HG02870 (cell line): ENCODE data around the gene FAT3.

Experiments used
- ATAC-seq: cut with Tn5 transposase; IDR thresholded peaks from one replicate; pipeline ENCODE4 v1.9.1; 2021; ENCODE audit warnings: mild to moderate bottlenecking, moderate library complexity; ENCODE audit not compliant: unreplicated experiment

The FAT3 gene

DNA sequence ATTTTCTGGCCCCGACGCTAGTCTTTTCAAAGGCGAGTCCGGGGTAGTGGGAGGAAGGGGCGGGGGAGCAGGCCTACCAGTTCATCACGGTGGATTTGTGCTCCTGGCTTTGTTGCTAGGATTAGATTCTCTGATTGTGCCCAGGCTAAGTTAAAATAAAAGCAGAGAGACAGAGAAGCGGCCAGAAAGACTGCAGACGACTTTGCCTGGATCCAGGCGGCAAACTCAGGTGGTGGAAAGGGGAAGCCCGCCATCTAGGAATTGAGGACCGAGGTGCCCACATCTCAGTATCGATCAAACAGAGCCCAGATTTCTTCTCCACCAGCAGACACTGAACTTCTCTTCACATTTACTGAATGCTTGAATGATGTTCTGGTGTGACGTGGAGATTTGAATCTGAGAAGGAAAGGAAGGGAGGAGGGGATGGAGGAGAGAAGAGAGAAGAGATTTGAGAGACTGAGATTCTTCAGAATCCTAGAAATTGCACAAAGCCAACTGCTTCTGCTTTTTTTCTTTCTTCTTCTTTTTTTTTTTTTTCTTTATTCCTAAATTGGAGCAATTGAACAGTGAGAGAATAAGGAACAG lies 2.7 kb downstream of the FAT3 start:
- no peak for ATAC-seq

DNA sequence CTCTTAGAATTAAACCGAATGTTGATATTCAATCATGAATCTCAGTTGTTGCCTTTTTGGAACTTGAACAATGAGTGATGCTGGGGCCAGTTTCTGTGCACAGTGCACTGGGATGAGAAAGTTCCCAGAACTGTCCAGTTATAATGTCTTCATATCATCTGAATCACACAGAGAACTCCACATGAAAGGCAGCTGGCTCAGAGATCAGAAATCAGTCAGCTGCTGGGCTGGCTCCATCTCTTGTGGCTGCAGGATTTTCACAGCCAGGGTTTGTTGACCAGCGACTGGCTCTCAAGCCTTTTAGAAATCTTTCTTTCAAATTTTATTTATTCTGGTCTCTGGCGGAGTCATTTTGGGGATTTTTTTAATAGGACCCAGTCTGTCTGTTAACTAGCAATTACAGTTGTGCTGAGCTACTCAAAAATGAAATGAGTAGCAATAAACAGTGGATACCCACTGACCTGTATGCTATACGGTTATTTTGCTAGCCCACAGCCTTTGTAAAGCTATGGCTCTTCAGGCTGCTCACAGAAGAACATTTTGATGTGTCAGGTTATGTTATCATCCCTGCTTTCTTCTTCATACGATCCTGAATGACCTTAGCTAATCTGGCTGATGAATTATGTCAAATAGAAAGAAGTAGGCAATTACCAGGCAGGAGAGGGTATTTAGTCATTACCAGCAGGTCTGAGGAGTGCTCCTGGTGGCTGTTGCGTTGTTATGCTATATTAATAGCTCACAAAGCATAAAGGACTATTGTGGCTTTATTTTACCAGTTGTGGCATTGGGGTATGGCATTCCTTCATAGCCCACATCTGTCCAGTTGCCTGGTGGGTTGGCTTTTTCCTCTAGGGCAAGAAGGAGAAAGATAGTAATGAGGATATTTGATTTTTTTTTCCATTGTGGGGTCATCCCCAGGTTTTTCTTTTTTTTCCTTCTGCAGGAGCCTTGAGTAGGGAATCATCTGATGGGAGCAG lies 3.6 kb downstream of the FAT3 start:
- ATAC-seq, result no peak

DNA sequence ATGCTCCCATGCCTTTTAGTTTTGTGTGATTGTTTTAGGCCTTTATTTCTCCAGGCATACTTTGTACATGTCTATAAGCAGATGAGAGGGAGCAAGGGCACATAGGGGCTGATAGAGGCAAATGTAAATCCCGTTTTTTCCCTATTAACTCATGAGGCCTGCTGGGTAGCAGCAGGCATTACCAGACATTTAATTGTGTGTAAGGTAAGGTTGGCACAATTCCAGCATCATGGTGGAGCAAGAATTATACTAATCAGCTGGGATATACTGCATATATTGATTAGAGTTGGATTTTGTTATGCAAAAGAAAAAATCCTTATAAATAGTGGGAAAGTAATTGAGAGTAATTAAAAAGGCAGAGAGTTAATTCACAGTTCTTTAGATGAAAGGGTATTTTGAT lies 12.2 kb downstream of the FAT3 start:
- no peak for ATAC-seq

DNA sequence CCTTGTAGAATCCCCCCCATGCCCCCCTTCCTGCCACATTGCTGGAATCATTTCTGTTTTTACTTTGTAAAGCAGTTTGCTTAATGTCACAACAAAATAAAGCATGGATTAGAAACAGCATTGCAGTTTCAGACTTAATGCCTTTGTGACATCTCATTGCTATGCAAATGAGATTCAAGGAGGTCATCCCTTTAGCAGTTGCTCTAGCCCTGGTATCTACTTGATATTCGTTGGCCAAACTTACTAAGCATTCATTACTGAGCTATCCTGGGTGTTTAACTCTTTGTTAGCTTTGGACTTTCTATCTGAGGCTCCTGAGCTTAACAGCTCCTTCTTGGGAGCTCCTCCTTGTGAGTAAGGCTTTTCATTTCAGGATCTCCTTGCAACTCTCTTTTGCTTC lies 16.3 kb downstream of the FAT3 start:
- ATAC-seq, result no peak

DNA sequence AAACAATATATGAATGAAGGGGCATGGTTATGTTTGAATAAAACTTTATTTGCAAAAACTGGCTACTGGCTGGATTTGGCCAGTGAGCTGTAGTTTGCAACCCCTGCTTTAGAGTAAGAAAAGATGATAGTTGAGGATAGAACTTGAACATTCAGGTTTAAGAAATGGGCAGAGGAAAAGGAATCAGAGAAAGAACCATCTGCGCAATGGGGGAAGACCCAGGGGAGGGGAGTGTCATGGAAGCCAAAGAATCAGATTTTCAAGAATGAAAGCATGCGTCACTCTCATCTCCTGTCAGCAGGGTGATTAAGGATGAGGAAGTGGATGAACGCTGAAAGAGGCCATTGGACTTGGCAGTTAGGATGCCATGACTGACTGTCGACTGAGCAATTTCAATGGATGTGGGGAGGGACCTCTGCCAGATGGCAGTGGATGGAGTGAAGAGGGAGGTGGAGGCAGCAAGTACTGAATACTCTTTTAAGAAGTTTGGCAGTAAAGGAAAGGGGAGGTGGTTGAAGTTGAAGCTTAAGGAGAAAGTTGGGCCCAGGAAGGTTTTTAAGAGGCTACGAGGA lies 21.2 kb downstream of the FAT3 start:
- no peak for ATAC-seq

DNA sequence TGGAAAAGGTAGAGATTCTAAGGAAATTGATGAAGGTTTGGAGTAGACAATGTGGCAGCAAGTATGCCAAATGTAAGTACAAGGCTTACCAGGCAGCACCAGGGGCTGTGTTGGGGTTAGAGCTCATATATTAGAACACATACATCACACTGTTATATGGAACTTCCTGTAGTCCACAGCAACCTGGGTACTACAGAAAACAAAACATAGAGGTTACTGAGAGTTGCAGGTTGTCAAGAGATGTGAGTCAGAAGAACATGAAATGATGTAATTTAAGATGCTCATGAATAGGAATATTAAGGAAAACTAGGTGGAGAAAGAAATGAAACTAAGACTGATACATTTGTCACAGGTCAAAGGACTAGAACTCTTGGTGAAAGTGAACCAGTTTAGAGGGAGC lies 22.0 kb downstream of the FAT3 start:
- ATAC-seq, result no peak

DNA sequence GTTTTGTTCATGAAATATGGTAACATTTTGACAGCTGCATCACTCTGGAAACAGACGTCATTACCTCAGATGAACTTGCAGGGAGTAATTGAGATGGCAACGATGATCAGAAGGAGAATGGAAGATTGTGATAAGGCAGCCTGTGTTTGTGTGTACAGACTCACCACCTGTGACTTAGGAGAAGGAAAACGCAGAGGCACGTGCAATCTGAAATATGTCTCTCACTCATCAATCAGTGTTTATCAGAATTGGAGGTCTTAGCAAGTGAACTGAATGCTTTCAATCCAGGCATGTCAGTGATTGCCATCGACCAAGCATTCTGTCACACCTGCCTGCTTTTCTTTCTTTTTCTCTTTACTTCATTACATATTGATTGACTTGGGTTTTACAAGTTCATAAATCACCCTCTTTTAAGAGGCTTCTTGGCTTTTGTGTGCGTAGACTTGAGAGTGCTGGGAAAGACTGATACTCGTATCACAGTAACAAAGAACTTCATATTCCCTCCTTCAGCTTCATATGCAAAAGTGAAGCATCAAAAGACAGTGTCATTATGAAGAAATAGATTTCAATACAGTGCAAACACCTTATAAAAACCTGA lies 24.6 kb downstream of the FAT3 start:
- no peak for ATAC-seq

DNA sequence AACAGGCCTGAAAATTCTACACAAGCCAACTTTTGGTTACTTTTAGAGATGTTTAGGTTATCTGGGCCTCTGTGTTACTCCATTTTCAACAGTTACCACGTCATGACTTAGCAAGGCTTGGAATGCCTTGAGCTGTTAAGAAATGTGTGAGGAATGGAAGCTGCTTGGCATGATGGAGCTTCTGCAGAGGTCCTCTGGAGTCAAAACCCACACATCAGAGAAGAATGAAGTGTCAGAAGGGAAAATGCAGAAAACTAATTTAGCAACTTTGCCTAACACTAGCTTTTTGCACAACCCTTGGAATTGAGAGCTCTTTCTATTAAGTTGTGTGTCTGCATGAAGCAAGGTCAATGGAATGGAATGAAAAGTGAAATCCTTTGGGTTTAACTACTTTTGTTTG lies 27.4 kb downstream of the FAT3 start:
- ATAC-seq, result no peak

DNA sequence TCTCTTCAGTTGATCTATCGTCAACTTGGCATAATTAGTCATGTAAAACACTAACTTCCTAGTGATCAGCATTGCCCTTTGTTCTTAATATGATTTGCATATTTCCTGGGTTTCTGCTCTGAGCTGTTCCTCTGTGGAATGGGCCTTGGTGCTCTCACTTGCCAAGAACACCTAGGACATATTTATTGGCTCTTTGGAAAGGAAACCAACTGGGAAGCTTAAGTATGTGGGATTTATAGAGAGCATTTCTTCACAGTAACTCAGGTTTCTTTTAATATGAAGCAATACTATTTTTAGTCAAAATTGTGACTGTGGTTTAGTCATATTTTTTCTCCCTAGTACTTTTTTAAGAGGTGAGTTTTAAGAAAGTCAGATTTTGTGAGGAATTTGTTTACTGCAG lies 28.8 kb downstream of the FAT3 start:
- no peak for ATAC-seq

DNA sequence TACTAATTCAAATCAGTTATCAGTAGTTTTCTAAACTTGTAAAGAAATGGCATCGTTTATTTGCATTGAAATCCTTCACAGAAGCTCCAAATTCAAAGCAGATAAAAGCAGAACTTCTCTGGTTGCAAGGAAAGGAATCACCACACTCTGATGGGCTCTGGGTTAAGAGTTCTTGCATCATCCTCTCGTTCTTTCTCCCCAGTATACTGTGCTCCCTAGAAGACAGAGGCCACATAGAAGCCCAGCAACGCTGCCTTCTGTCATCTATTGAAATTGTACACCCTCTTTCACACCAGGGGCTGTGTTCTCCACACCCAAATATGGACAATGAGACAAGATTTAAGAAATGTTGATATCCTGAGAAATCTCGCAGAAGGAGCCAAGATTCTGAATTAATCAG lies 29.3 kb downstream of the FAT3 start:
- ATAC-seq, result no peak

DNA sequence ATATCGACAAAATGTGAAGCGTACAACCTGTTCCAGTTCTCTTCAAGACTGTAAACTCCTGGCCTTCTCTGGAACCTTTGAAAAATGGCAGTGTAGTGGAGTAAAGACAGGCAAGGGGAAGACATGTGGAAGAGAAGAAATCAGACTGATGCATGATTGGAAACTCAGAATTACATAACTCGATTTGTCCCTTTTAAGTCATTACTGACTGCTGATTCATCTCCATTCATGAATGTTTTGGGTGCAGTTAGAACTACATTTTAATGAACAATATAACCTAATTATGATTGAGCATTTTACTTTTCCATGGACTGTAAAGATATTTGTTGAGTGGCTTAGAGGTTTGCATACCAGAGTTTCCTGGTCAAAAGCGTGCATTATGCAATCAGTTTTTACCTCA lies 32.9 kb downstream of the FAT3 start:
- no peak for ATAC-seq

DNA sequence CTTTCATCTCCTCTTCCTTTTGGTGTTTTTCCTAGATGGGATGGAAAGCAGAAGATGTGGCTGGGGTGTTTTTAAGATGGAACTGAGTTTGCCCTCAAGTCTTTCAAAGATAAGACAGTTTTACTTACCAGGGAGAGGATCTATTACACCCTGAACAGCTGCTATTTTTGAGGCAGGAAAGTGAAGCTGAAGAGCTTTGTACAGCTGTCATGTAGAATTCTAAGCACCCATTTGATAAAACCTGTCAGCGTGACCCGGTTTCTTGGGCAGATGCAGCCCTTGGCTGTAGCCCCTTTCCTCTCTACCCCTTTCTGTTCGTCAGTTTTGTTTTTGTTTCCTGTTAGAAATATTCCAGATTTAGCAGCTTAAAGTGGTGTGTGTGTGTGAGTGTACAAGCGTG lies 35.2 kb downstream of the FAT3 start:
- no peak for ATAC-seq

DNA sequence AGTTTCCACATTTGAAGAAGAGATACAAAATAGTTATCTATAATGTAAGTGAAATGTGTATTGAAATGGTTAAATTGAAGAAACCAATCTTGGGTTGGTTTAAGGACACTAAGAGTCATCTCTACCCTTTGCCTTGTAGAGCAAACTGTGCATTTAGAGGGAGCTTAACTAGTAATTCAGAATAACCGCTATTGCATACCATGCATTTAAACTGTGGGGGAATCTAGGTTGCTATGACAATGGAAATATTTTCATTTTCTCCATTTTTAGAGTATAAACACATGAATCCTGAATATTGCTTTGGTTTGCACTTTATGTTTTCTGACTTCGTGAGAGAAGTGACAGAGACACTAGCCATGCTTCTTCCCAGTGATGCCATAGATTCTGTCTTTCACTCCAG lies 39.7 kb downstream of the FAT3 start:
- ATAC-seq, result no peak

DNA sequence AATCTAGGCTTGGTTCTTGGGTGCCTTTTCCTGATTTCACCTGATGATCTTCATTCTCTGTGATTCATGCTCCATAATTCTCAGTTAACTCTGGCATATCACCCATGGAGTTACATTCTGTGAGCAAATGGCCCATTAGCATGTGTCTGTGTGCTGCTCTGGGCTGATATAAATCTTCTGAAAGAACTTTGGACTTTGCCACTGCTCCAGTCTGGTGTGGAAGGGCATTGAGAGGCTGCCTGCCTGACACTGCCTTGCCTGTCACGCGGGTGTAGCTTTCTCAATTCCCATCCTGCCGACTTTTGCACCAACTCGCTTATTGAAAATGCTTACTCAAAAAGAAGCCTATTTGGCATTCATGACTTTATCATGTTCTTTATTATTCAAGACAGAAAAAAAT lies 42.2 kb downstream of the FAT3 start:
- no peak for ATAC-seq

DNA sequence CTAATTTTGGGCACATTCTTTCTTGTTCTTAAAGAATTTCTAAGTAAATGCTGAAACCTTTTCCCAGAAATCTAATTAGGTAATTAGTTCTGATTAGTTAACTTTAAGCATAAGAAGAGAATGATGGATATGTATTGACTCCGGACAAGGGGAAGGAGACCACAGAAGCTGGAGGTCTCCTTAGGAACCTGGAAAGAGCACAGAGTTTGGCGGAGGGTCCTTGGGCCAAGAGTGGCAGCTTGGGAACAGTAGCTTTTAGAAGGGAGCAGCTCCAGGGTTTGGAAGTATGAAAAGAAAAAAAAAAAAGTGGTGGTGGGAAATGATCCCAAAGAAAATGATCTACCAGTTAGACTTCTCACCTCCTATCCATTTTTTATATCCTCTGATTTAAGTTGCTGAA lies 42.7 kb downstream of the FAT3 start:
- ATAC-seq, result no peak

DNA sequence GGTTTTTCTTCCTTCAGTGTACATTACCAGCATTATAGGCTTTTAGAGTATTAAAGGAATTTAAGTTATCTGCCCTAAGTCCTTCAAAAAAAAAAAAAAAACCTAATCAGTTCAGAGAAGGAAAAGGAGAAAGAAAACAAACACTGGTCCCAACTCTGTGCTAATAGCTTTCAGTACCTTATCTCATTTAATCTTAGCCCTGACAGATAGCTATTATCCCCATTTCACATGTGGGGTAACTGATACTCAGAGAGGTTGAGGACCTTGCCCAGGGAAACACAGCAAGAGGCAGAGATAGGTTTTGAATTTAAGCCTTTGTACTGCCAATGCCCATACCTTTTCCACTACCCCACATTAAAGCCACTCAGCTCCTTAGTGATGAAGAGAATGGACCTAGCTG lies 43.4 kb downstream of the FAT3 start:
- ATAC-seq, result no peak

DNA sequence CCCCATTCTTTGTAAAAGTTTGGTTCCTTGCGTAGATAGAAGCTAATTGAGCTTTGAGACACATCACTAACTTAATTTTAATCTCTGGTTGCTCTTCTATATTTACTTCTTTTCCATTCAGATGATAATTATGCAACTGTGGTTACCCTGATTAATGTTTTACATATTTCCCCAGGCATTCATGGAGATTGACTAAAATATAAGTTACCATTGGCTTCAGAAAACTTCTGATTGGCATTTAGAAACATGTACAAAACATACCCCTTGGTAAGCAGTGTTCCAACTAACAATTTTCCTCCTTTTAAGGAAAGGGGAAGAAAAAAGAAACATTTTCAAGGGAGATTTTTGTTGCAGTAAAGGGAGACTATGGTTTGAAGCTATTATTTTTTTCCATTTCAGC lies 43.9 kb downstream of the FAT3 start:
- ATAC-seq, result no peak

DNA sequence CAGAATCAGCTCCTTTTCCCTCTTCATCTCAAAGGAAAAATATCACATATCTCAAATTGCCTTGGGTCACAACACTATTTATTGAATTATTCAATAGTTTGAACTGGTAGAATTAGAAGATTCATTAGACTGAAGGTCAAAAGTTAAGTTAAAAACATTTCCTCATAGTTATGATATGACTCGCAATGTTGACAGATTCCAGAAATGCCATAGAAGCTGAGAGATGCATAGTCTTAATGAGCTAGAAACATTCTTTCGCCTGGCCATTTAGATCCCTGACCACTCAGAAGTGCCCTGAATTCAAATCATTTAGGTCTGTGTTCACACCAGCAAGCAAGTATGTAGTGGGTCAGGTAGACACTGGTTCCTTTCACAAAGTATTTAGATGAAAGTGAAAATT lies 44.4 kb downstream of the FAT3 start:
- no peak for ATAC-seq

DNA sequence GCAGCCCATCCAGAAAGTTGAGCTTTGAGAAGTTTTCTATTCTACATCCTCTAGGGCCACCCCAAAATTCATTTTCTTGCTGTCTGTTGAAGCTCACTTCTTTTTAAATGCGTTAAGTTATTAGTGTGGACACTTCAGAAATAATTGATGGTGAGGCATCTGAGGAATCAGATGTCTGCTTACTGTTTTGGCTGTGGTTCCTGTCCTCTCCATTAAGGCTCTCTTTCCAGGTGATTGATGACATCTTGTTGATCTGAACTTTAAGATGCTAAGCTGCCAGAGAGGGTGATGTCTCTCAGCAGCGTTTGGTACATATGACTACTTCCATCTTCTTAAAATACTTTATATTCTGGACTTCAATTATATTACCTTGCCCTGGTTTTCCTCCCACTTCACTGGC lies 45.2 kb downstream of the FAT3 start:
- ATAC-seq, result no peak

DNA sequence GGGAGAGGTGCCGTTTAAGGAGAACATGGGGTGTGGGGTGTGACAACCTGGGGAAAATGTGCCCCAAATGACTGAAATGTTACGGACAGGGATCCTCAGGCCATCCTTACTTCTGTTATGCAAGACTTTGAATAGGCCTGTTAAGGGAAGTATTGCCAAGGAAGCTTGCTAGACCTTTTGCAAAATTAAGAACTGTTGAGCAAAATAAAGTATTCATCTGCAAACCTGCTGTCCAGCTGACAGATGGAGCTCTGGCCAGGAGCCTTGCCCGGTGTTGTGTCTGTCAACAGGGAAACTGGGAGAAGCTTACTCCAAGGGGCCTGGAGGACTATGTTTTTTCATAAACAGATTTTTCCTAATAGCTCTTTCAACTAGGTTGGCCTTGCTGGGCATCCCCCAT lies 48.0 kb downstream of the FAT3 start:
- no peak for ATAC-seq
